Measurements from ENCODE around the gene LMBR1. TPM values are rescaled to one million over a fixed set of nuclear protein-coding genes. Genes with fewer than 3 reads are reported as not detected.

Gene LMBR1
- polyA plus RNA-seq, 3 donors, result 14.8 to 24.4 (median 21.2) TPM

DNA sequence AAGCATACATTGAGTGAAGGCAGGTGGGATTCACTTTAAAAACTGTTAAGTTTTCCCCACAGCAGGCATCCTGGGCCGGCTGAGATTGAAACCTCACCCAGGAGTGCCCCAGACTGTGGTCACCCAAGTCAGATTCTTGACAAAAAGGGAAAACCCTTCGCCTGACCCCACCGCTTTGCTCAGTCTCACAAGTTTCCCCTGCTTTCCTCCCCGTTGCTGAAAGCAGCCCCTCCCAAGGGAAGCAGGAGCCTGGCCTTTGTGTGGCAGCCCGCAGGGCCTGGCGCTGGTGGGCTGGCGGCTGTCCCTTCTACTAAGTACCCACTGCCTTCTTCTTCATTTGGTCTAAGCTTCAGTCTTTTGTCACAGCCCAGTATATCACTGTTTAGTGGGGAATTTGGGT, 236.4 kb downstream of the LMBR1 start:
- Mint-ChIP-seq H3K27ac (no peak overlapping the region), H3K4me1 (no peaks in the 10 kb centered on the region), H3K27me3 (ENCODE audit: low read depth in 3 of 3) (peaks cover 10 to 27% (median 11%) of the 10 kb centered on the region in 3 donors), H3K4me3 (no peak overlapping the region), H3K9me3 (peaks cover 0 to 4% (median 0%) of the 10 kb centered on the region in 7 donors), H3K36me3 (no peaks in the 10 kb centered on the region)
- Histone ChIP-seq H2AFZ (ENCODE audit: insufficient read depth, low read depth, low read length, poor library complexity, severe bottlenecking) (no peak overlapping the region), H3K4me2 (replicated peaks; ENCODE audit: extremely low read depth, low read length, poor library complexity, severe bottlenecking) (no peak overlapping the region), H3K9me3 (replicated peaks in 1 of 2; ENCODE audit: control insufficient read depth in 1 of 2, insufficient read depth in 1 of 2, low read length in 2 of 2) (no peaks in the 10 kb centered on the region), H4K20me1 (ENCODE audit: insufficient read depth, low read length) (no peaks in the 10 kb centered on the region), H3K9ac (ENCODE audit: insufficient read depth, low read length, poor library complexity, severe bottlenecking) (no peak overlapping the region), H3K4me3 (replicated peaks in 1 of 3; ENCODE audit: low read depth in 2 of 3, low read length in 3 of 3) (no peak overlapping the region), H3K79me2 (ENCODE audit: insufficient read depth, low read length) (no peaks in the 10 kb centered on the region), H3K27ac (ENCODE audit: low read depth in 1 of 2, low read length in 2 of 2) (no peak overlapping the region), H3K36me3 (replicated peaks in 1 of 2; ENCODE audit: control insufficient read depth in 1 of 2, insufficient read depth in 2 of 2, low read length in 2 of 2) (no peaks in the 10 kb centered on the region), H3K27me3 (ENCODE audit: control insufficient read depth in 2 of 2, insufficient read depth in 2 of 2, low read length in 2 of 2) (no peaks in the 10 kb centered on the region), H3K4me1 (ENCODE audit: control insufficient read depth in 1 of 2, insufficient read depth in 2 of 2, low read length in 2 of 2) (no peaks in the 10 kb centered on the region)
- no peak for TF ChIP-seq CTCF (IDR thresholded peaks at IDR 0.05)
- DNase-seq, result no peak
- intact Hi-C loops (cut with micrococcal nuclease), result no loop called here
- WGBS (ENCODE audit: insufficient coverage), result 78% methylated on average over 7 of the region's 7 CpGs

DNA sequence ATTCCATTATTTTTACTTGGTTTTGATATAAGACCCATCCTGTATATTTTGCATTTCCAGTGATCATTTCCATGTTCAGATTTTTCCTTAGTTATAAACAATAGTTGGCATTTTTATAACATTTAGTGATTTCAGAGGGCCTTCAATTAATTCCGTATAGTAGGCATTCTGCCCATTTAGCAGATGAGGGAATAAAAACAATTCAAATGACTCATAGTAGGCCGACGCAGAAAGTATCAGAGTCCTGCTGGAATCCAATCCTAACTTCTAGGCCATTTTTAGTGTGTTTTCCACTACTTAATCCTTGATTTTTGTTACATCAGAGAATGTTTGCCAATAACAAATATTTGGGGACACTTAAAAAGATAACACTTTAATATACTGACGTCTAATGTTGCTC, 237.0 kb downstream of the LMBR1 start:
- no peak overlapping the region for H3K4me3 ChIP-seq (replicated peaks in 1 of 3; ENCODE audit: low read depth in 2 of 3, low read length in 3 of 3)
- no peaks in the 10 kb centered on the region for H3K27me3 ChIP-seq (ENCODE audit: control insufficient read depth in 2 of 2, insufficient read depth in 2 of 2, low read length in 2 of 2)
- Mint-ChIP-seq H3K27me3 (ENCODE audit: low read depth in 3 of 3) (peaks cover 7 to 25% (median 11%) of the 10 kb centered on the region in 3 donors), H3K4me3 (no peak overlapping the region), H3K27ac (no peak overlapping the region), H3K4me1 (no peaks in the 10 kb centered on the region), H3K9me3 (peaks cover 0 to 4% (median 0%) of the 10 kb centered on the region in 7 donors), H3K36me3 (no peaks in the 10 kb centered on the region)
- no peaks in the 10 kb centered on the region for H4K20me1 ChIP-seq (ENCODE audit: insufficient read depth, low read length)
- H3K36me3 ChIP-seq (replicated peaks in 1 of 2; ENCODE audit: control insufficient read depth in 1 of 2, insufficient read depth in 2 of 2, low read length in 2 of 2), result no peaks in the 10 kb centered on the region
- no peak overlapping the region for H2AFZ ChIP-seq (ENCODE audit: insufficient read depth, low read depth, low read length, poor library complexity, severe bottlenecking)
- intact Hi-C loops (cut with micrococcal nuclease), result no loop called here
- no CpG with 5 or more reads among the region's 4 CpGs for WGBS (ENCODE audit: insufficient coverage)
- H3K79me2 ChIP-seq (ENCODE audit: insufficient read depth, low read length), result no peaks in the 10 kb centered on the region
- no peak for DNase-seq
- H3K9ac ChIP-seq (ENCODE audit: insufficient read depth, low read length, poor library complexity, severe bottlenecking), result no peak overlapping the region
- no peaks in the 10 kb centered on the region for H3K4me1 ChIP-seq (ENCODE audit: control insufficient read depth in 1 of 2, insufficient read depth in 2 of 2, low read length in 2 of 2)
- no peak for TF ChIP-seq CTCF (IDR thresholded peaks at IDR 0.05)
- no peak overlapping the region for H3K4me2 ChIP-seq (replicated peaks; ENCODE audit: extremely low read depth, low read length, poor library complexity, severe bottlenecking)
- no peak overlapping the region for H3K27ac ChIP-seq (ENCODE audit: low read depth in 1 of 2, low read length in 2 of 2)
- no peaks in the 10 kb centered on the region for H3K9me3 ChIP-seq (replicated peaks in 1 of 2; ENCODE audit: control insufficient read depth in 1 of 2, insufficient read depth in 1 of 2, low read length in 2 of 2)

Data from CD14-positive monocyte (primary cell).